Brain pericyte (primary cell): ENCODE measurements around the gene GAK.

ENCODE experiments used
- DNase-seq: peaks from one replicate; pipeline ENCODE4 v3.0.0-alpha.2; 2012; ENCODE audit warnings: low read depth, low spot score

GAK gene

DNA sequence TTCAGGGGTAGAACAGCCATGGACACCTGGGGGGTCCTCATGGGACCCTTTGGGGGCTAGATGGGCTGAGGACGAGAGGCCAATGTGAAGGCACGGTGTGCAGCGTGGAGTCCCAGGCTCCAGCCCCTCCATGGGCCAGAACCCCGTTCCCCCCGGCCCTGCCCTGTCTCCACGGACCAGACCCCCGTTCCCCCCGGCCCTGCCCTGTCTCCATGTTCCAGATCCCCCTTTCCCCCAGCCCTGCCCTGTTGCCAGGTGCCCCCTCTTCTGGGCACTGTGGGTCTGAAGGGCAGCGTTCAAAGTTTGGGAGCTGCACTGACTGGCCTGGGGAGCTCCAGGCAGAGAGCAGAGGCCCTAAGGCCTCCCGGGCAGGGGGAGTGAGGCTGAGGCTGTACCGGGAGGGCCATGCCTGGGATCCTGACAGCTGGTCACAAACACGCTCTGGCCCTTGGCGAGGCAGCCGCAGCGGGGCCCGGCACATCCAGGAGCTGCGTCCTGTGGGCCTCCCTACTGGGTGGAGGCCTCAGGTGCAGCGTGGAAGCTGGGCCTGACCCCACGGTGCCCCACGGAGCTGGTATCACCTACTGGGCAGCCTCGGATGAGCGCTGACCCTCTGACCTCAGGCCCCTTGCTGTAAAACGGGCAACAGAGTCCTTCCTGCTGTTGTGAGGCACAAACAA, 32.4 kb upstream of the GAK start:
- no peak for DNase-seq

DNA sequence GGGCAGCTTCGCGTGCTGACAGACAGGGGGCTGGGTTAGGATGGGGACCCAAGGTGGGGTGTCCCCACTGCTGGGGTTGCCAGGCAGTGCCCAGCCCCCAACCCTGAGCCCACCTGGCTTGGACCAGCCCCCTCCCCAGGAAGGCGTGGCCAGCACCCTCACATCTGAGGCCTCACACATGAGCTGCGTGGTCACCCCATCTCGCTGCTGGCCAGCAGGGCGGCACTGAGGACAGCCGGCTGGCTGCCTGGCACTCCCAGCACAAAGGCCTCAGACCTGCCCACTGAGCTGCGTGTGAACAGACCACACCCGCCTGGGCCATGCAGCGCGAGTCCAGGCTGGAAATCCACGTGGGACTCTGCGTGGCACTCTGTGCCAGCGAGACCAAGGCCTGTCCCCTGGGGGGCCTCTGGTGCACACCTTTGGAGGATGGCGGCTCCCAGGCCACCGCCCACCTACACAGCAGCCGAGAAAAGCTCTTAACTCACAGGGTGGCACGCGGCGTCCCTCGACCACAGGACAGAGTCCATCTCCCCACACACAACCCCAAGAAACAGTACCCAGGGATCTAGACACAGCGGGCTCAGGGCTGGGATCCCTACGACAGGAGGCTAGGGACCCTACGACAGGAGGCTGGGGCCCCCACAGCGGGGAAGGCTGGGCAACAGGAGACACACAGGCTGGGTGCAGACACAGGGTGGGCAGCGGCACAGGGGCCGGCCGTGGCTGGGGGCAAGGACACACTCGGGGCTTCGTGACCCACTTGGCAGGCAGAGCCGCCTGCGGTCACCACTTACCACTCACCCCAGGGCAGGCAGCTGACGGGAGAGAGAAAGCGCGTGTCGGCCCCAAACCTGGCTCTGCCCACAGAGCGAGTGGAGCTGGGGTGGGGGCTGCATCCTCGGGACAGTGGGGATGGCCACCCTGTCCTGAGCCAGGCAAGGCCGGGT, 31.4 kb upstream of the GAK start:
- DNase-seq: no peak

DNA sequence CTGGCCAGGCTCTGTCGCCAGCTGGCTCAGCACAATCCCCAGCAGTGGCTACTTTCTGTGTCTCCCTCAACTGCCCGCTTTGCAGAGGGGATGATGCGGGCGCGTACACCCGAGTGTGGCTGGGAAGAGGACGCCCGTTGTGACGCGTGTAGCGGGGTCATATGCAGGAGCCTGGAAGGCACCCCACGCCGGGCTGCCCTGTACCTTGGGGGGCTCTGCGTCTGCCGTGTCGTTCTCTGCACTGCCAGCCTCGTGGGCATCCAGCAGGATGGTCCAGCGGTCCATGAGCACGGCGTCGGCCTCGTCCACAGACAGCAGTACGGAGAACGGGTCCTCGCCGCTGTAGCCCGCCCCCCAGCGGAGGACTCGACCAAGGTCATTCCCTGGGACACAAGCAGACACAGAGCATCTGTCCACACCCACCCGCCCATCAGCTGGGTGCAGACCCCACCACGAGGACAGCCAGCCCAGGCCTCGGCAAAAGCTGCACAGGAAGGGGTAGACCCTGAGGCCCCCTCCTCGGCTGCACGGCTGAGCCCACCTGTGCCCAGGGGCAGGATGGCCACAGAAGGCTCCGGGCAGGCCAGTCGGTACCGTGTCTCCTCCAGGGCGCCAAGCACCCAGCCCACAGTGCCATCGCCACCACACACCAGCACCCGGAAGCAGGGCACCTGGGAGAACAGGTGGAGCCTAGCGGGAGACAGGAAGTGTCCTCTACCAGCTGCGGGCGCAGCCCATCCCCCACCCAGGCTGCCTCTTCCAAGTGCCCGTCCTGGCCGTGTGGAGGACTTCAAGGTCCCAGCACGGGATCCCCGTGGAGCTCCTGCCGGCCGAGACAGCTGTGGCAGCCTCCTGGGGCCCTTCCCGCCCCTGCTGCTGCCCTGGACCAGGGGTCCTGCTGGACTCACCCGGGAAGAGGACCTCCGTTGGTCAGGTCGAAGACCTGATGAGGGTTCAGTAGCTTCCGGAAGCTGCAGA, 30.4 kb upstream of the GAK start:
- no peak for DNase-seq

DNA sequence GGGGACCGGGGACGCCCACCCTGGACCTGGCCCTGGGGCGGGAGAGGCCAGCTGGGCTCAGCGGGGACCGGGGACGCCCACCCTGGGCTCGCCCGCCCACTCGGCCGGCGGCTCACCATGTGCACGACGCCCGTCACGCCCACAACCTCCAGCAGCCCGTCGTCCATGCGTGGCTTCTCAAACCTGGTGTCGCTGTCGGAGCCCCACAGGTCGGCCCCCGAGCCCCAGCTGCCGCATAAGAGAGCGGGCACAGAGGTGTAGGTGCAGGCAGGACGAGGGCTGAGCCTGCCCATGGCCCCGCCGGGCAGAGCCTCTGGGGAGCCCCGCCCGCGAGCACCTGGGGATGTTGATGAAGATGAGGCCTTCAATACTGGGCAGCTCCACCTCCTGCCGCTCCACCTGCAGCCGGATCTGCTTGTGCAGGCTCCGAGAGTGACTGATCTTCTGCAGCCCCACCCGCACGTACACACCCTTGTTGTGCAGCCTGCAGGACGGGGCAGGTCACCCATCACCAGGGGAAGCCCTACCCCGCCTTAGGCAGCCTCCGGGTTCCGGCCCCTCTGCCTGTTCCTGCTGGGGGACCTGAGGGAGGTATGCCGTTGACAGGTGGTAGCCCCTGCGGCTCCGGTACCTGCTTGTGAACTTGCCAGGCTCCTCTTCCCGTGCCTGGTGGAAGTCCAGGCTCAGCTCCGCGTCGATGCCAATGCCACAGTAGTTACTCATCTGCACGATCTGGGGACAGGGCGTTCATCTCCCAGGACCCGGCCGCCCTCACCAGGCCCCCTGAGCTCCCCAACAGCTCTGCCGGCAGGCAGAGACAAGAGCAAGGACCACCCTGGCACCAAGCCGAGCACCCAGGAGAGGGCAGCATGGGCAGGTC, 29.5 kb upstream of the GAK start:
- no peak for DNase-seq

DNA sequence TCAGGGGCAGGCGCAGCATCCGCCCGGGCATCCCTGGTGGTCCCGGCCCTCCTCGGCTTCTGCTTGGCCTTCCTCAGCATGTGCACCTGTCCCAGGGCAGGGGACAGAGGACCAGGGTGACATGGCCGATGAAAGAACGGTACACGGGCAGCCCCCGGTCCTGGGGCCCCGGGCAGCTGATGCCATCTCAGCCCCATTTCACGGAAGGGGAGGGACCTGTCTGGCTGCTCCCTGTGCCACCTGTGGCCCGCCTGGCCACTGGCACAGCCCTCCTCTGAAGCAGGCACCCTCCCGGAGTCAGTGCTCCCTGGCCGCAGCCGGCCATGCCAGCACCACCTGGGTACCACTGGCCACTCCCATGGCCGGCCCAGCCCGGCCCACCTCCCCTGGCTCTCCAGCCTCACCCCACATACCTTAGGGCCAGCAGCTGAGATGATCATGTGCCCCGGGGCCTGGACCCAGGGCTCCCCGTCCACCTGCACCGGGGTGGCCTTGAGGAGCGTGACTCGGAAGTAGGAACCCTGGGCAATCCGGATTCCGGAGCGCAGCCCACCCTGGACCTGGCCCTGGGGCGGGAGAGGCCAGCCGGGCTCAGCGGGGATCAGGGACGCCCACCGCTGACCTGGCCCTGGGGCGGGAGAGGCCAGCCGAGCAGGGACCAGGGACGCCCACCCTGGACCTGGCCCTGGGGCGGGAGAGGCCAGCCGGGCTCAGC, 28.7 kb upstream of the GAK start:
- DNase-seq: no peak

DNA sequence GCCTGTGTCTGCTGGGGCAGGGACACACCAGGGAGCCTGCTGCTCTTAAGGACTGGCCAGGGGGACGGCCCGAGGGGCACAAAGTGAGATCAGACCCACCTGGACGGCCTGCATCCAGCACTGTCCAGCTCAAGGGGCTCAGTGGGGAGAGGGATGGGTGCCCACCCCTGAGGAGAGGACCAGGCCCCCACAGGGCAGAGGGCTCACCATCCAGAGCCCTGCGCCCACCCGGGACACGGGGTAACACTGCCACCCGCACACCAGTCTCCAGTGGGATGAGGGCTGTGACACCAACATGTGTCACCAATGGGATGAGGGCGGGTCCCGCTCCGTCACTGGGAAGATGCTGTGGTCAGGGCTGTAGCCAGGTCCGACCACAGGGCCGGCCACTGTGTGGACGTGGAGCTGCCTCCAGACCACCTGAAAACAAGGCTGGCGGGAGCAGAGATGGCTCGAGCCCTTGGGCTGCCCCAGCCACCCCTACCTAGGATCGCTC, 28.1 kb upstream of the GAK start:
- no peak for DNase-seq

DNA sequence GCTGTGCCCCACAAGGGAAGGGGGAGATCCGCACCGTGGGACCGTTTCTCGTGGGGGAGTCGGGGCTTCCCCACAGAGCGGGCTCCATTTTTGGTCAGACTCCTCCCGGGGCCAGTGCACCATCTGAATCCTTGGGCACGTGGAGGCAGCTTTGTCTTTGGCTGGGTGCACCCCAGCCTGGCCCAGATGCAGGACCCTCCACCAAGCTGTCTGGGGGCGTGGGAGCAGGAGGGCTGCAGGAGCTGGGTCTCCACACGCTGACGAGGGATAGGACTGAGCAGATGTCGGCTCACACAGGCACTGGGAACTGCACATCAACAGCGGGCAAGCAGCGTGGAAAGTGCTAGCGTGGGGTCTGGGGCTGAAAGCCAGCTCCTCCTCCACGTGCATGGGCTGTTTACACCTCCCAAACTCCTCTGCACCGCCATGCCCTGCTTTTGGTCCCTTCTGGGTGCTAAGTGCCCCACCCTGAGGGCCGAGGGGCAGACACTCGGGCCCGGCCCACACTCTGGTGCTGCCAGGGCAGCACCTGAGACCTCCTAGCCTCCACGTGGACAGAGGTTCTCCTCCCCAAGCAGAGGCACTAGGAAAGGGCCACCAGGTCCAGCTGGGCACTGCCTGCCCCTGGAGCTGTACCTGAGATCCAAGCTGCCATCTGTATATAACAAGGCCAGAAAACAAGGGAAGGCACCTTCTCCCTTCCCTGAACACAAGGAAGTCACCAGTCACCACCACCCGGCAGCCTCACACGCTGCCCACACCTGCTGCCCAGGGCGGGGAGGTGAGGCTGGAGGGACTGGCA, 27.4 kb upstream of the GAK start:
- DNase-seq: no peak

DNA sequence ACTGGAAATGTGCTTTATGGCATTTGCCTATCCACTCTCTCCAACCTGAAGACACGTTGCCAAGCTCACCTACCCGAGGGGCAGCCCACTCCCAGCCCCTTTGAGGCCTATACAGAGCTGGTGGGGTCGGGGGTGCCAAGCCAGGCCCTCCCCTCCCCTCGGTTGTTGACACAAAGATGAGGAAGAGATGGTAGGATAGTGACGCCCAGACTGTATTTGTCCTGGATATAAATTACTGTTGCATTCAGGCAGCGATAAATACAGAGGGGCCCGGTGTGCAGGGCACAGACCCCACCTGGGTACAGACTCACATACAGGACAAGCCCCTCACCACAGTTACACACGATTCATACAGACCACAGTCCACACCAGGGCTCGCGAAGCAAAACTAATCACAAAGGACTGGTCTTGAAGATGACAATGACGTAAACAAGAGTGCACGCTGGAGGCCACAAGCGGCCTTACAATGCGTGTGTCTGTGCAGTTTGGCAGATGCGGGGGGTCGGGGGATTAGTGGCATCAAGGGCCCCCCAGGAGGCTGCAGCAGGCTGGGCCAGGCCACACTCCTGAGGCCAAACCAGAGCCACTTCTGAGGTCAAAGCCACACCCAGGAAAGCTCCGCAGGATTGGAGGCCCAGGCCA, 26.7 kb upstream of the GAK start:
- DNase-seq: no peak

DNA sequence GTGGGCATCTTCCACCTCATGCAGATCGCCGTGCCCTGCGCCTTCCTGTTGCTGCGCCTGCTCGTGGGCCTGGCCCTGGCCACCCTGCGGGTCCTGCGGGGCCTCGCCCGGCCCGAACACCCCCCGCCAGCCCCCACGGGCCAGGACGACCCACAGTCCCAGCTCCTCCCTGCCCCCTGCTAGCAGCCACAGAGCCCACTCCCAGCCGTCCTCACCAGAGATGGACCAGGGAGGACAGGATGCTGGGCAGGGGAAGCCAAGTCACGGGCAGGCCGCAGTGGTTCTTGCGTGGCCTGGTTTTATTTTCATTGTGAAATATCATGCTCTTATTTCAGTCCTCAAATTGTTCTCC, 26.2 kb upstream of the GAK start:
- DNase-seq: no peak

DNA sequence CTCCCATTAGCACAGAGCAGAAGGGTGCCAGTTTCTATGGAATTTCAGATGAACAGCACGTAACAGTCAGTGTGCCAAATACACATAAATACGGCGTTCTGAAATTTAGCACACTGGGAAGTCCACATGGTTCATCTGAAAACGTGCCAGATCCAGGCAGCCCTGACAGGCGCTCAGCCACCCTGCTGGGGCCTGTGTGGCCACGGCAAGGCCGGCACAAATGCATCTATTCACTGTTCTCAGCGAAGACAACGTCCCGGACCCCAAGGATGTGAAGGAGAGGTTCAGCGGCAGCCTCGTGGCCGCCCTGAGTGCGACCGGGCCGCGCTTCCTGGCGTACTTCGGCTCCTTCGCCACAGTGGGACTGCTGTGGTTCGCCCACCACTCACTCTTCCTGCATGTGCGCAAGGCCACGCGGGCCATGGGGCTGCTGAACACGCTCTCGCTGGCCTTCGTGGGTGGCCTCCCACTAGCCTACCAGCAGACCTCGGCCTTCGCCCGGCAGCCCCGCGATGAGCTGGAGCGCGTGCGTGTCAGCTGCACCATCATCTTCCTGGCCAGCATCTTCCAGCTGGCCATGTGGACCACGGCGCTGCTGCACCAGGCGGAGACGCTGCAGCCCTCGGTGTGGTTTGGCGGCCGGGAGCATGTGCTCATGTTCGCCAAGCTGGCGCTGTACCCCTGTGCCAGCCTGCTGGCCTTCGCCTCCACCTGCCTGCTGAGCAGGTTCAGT, 25.6 kb upstream of the GAK start:
- no peak for DNase-seq

DNA sequence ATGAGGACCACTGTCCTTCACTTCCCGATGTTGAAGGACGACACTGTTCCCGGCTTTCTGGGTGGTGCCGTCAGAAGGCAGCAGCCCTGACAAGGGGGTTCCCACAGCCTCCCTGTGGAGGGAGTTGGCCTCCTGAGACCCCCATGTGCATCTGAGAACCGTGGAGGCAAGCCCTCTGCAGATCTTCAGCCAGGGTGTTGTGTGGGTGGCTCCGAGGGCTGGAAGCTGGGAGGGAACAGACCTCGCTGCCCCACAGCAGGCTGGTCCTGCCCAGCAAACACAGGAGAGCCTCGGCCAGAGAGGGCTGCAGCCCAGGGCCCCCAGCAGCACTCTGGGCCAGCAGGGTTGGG, 25.1 kb upstream of the GAK start:
- DNase-seq: no peak

DNA sequence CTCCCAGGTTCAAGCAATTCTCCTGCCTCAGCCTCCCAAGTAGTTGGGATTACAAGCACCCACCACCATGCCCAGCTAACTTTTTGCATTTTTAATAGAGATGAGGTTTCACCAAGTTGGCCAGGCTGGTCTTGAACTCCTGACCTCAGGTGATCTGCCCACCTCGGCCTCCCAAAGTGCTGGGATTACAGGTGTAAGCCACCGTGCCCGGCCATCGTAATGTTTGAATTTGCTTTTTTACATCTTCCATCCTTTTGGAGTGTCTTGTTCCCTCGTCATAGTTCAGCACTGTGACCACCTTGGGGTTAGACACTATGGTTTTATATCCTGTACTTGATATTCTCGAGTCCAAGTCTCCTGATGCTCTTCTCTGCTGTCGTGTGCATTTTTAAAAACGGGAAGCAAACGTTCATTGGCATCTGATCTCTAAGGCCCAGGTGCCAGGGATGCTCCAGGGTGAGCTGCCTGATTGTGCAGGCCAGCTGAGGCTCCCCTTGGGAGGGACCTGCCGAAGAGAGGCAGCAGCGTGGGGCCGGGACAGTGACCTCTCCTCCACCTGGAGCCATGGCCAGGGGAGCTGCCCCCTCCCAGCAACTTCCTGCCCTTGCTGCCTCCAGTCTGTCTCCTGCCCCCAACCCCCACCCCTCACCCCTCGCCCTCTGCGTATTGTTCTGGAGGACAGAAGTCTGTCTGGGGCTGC, 24.6 kb upstream of the GAK start:
- DNase-seq: no peak

DNA sequence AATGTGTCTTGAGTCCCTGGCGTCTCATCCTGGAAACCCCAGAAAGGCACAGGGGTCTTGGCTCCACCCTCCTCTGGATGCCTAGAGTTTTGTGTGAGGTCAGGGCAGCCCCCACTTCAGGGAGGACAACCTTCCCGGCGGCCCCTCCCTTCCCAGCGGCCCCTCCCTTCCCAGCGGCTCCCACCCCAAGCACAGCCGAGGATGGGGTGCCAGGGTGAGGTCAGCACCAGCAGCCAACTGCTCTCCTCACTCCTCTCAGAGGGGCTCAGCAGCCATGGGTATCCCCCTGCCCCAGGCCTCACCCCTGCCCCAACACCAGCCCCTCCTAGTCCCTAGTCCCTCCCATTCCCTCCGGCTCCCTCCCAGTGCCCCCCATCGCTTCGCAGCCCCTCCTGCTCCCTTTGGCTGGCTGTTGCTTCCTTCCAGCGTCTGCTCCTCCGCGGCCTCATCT, 23.8 kb upstream of the GAK start:
- no peak for DNase-seq

DNA sequence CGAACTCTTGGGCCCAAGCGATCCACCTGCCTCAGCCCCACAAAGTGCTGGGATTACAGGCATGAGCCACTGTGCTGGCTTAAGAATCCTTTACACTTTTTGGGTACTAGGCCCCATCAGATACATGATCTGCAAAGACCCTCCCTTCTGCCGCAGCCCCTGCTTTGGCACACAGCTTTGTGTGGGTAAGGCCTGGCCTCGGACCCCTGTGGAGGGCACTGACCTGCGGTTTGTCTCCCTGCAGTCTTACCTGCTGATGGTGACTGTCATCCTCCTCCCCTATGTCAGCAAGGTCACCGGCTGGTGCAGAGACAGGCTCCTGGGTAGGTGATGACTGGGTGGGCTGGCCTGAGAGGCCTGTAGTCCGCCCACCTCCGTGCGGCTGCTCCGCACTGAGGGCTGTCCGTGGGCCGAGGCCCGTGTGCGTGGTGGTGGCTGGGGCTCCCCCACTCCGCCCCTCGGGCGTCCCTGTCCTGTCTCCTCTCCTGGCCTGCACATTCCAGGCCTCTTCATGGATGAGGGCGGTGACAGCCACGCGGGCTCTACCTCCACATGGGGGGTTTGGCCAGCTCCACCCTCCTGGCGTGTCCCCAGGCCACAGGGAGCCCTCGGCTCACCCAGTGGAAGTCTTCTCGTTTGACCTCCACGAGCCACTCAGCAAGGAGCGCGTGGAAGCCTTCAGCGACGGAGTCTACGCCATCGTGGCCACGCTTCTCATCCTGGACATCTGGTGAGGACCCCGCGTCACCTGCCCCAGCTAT, 23.2 kb upstream of the GAK start:
- DNase-seq: no peak

DNA sequence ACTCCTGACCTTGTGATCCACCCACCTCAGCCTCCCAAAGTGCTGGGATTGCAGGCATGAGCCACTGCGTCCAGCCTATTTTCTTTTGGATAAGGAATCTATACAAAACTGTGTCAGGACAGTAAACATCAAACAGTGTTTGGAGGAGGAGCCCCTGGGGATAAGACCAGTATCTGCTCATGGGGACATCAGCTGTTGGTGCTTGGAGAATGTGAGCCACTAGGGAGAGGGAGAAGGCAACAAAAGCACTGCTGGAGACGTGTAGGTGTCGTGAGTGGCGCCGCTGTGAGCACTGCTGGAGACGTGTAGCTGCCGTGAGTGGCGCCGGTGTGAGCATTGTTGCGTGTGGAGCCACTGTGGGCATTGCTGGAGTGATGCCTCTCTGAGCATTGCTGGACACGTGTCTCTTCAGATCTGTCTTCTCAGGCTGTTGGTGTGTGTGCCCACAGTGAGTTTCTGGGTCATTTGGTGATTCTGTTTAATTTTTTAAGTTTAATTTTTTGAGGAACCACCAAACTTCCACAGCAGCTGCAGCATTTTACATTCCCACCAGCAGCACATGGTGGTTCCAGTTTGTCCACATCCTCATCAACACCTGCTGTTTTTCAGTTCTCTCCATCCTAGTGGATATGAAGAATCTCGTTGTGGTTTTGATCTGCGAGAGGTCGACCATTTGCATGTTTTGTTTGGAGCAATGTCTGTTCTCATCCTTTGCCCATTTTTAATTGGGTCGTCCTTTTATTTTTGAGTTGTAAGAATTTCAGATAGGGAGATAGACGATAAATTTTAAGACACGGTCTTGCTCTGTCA, 22.3 kb upstream of the GAK start:
- no peak for DNase-seq

DNA sequence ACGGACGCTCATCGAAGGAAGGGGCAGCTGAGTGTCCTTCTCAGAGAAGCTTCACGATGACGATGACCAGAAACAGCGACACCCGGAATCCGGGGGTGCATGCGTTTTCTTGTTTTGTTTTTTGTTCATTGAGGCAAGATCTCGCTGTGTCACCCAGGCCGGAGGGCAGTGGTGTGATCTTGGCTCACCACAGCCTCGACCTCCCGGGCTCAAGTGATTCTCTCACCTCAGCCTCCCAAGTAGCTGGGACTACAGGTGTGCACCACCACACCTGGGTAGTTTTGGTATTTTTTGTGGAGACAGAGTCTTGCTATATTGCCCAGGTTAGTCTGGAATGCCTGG, 21.4 kb upstream of the GAK start:
- DNase-seq: no peak
